ENCODE data around the gene IFITM5.

IFITM5 gene

DNA sequence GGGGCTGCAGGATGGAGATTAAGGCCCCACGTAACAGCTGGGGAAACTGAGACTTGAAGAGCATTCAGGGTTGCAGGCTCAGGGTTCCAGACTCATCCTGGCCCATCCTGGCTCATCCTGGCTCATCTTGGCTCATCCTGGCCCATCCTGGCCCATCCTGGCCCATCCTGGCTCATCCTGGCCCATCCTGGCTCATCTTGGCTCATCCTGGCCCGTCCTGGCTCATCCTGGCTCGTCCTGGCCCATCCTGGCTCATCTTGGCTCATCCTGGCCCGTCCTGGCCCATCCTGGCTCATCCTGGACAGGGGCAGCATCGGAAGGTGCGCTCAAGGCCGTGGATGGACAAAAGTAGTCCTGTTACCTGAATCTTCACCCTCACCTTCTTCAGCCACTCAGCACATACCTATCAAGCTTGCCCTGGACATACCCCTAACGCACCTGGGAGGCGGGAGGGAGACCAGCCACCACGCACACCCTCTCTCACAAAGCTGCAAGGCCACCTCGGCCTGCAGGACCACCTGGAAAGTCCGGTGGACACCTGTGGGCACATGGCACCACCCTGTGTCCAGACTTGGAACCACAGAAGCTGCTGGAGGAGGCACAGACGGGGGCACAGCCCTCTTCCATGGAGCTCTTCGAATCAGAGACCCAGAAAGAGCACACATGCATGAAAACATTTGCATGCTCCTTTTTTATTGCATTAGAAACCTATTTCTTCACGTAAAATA, 41.4 kb downstream of the IFITM5 start:
- no peak for DNase-seq

DNA sequence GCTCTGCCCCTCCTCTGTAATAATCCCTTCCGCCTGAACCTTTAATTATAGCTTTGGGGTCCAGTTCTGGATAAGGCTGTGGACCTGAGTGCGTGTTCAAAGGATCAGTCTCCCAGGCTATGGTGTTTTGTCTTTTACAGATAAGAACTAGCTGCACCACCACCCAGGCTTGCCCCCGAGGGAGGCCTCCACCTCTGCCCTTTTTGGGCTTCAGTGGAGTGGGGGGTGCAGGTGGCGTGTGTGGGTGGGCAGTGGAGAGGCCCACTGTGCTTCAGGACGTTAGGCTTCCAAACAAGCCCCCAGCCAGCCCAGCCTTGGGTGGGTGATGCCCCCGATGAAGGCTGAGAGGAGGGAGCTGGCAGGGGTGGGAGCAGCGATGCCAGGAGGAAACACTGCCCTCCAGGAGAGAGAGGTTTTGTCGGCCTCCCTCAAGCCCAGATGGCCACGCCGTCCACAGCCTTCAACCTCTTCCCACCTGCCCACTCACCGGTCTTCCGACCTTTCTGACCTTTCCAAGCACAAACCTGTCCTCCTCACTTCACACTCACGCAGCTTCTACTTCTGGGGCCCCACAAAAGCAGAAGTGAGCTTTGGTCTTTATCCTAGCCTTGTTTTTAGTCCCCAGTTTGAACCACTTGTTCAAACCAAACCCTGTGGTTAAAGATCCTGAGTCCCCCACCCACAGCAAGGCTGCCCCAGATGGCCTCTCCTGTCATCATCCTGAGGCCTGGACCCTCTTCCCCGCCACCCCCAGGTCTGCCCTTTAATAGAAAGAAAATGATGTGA, 42.2 kb downstream of the IFITM5 start:
- no peak for DNase-seq

- no peak for DNase-seq
Measured at GRCh38 chr11:255816-256215, 43.5 kb downstream of the IFITM5 start.

- DNase-seq = no peak
Measured at GRCh38 chr11:255176-255575, 44.1 kb downstream of the IFITM5 start.

DNA sequence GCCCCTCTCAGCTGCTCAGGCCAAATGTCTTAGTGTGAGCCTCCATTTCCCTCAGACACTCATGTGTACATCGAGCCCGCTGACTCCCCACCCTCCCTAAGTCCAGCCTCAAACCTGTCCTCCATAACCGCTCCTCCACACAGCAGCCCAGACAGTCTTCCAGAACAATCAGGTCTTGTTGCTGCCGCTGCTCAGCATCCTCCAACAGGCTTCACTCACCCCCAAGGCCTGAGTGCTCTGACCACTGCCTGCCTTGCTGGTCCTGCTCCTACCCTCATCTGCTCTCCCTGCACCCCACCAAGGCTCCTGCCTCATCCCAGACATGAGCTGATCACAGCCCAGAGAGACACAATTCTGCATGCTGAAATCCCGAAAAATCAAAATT, 45.4 kb downstream of the IFITM5 start:
- no peak for DNase-seq

- DNase-seq = no peak
Measured at GRCh38 chr11:253160-253885, 46.0 kb downstream of the IFITM5 start.

DNA sequence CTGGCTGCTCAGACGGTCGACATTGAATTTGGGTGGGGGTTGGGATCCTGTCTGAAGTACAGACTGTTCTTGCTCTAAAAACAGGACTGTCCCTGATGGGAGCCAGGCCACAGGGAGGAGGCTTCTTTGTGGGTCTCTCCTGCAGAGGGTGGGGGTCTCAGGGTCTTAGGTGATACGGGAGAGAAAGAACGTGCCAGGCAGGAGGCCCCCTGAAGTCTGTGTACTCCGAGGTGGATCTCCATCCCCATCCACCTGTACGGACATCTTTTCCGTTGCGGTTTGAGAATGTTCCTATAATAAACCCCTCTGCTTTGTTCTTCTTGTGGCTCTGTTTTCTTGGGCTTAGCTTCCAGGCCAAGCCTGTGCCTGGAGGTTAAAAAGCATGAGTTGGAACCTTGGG, 46.7 kb downstream of the IFITM5 start:
- DNase-seq = no peak

DNA sequence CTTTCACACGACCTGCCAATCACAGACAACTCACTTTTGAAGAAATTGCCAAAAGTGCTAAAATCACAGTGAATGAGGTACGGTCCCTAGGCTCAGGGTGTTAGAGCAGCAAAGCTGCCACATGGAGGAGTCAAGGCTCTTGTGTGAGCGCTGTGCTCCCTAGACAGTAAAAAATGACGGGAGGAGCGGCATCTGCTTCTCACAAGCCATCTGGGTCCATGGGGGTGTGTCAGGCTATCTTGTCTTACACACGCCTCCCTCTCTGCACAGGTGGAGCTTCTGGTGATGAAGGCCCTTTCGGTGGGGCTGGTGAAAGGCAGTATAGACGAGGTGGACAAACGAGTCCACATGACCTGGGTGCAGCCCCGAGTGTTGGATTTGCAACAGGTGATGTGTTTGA, 47.8 kb downstream of the IFITM5 start:
- no peak for DNase-seq

- peak; percentile 41 for DNase-seq
Measured at GRCh38 chr11:250740-251299, 48.5 kb downstream of the IFITM5 start.

DNA sequence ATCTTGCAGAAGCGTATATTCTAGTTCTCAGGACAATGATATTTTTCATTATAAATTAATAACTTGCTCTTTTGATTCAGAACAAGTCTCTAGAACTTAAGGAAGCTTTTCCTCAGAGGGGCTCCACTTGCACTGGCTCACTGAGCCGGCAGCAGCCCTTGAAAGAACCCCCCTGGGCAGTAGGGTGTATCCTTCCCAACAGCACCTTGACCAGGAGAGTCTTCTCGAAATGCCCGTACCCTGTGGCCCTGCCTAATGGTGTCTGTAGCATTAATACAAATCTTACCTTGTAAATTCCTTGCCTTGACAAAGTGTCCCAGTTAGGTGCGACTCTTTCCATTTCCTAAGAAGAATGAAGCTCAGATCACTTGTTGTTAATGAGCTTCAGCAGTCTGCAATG, 49.1 kb downstream of the IFITM5 start:
- no peak for DNase-seq

GRCh38 chr11:249062-249461, 50.3 kb downstream of the IFITM5 start:
- no peak for DNase-seq
